ENCODE results near the gene KRT1.

DNA sequence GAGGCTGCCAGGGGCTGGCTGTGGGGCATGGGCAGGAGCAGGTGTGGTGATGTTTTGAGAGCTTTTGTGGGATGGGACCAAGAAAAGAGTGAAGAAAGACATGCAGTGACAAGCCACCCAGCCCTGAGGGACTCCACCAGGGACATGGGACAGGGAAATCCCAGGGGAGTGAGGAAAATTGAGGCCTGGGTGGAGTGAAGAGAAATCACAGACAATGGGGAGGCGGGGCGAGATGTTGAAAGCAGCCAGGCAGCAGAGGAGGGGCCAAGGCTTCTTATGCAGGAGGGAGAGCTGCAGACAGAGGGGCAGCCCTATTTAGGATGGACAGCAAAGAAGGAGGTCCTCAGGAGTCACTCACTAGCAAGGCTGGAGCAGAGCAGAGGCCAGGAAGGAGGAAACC, 4.2 kb upstream of the KRT1 start:
- TF ChIP-seq POLR2A (IDR thresholded peaks at IDR 0.05; ENCODE audit: low read length) = no peak
- TF ChIP-seq GATA1 (IDR thresholded peaks at IDR 0.05; ENCODE audit: low read depth, low read length) = no peak

All from erythroblast (primary cell).